WI38 (cell line): Measurements from ENCODE around the gene ABTB1.

Experiments
- H3K4me3 ChIP-seq: 2 replicates; pipeline ENCODE4 v1.5.1; 2011; ENCODE audit warnings: low read depth, mild to moderate bottlenecking, control low read depth, low read length
- CTCF ChIP-seq: IDR thresholded peaks from 2 replicates; pipeline ENCODE4 v1.5.1; 2012; ENCODE audit warnings: low read depth, mild to moderate bottlenecking, control low read depth, low read length

Gene ABTB1

GRCh38 chr3:127672429-127673190, at the start of gene ABTB1:
Gene ABTB1, plus strand, starts transcription at chr3:127672952. Its CDS starts 74 bp downstream, at chr3:127673026.
- H3K4me3 ChIP-seq: peak within 1 kb of the TSS; percentile 71
- no peak for TF ChIP-seq CTCF

GRCh38 chr3:127624063-127624462, 48.7 kb upstream of the ABTB1 start:
- no peak for TF ChIP-seq CTCF
- H3K4me3 ChIP-seq: no peak overlapping the region

GRCh38 chr3:127625821-127626220, 46.9 kb upstream of the ABTB1 start:
- H3K4me3 ChIP-seq: no peak overlapping the region
- TF ChIP-seq CTCF: no peak

- no peak overlapping the region for H3K4me3 ChIP-seq
- no peak for TF ChIP-seq CTCF
These were observed 44.3 kb upstream of the ABTB1 start for GRCh38 chr3:127628426-127628787.

GRCh38 chr3:127628788-127629466, 43.8 kb upstream of the ABTB1 start, which contains the start of gene PODXL2:
Gene PODXL2, plus strand, starts transcription at chr3:127629185. Its CDS starts 35 bp downstream, at chr3:127629220.
- H3K4me3 ChIP-seq: 0 out of 2 replicates have a peak within 1 kb of the TSS, but pooled peaks have one; percentile 23
- no peak for TF ChIP-seq CTCF

- no peak for TF ChIP-seq CTCF
- 0 out of 2 replicates have a peak overlapping the region, but pooled peaks have one; percentile 23 for H3K4me3 ChIP-seq
These were observed 43.0 kb upstream of the ABTB1 start for GRCh38 chr3:127629467-127630403.
